H9 (cell line): ENCODE results near the gene LENG9. TPM values are rescaled to one million over a fixed set of nuclear protein-coding genes. Genes with fewer than 3 reads are reported as not detected.

Experiments
- DNase-seq: peaks from one replicate; pipeline ENCODE4 v3.0.0-alpha.2; 2017
- H2AFZ ChIP-seq: one replicate; pipeline ENCODE4 v1.6.1; 2013; ENCODE audit warnings: mild to moderate bottlenecking, low read length, control low read depth, moderate library complexity
- H2AK5ac ChIP-seq: 2 replicates; pipeline ENCODE4 v1.6.1; 2013; ENCODE audit warnings: low read length, control low read depth, mixed read lengths; ENCODE audit not compliant: insufficient read length
- H2BK120ac ChIP-seq: one replicate; pipeline ENCODE4 v1.6.1; 2013; ENCODE audit warnings: low read depth, mild to moderate bottlenecking, low read length, control low read depth, inconsistent platforms; ENCODE audit not compliant: poor library complexity, severe bottlenecking
- H2BK12ac ChIP-seq: 2 replicates; pipeline ENCODE4 v1.6.1; 2013; ENCODE audit warnings: low read length, control low read depth, mixed read lengths, low read depth; ENCODE audit not compliant: insufficient read length
- H2BK15ac ChIP-seq: 2 replicates; pipeline ENCODE4 v1.6.1; 2013; ENCODE audit warnings: low read depth, low read length, control low read depth
- H2BK20ac ChIP-seq: one replicate; pipeline ENCODE4 v1.6.1; 2013; ENCODE audit warnings: low read depth, mild to moderate bottlenecking, low read length, control low read depth, inconsistent platforms; ENCODE audit not compliant: poor library complexity, severe bottlenecking
- H2BK5ac ChIP-seq: 2 replicates; pipeline ENCODE4 v1.6.1; 2013; ENCODE audit warnings: low read length, control low read depth, mixed read lengths; ENCODE audit not compliant: insufficient read length
- H3K14ac ChIP-seq: 2 replicates; pipeline ENCODE4 v1.6.1; 2013; ENCODE audit warnings: low read length, control low read depth; ENCODE audit not compliant: insufficient read depth
- H3K18ac ChIP-seq: 2 replicates; pipeline ENCODE4 v1.6.1; 2013; ENCODE audit warnings: low read depth, mild to moderate bottlenecking, mixed read lengths, low read length, control low read depth; ENCODE audit not compliant: insufficient read length
- H3K23ac ChIP-seq: 2 replicates; pipeline ENCODE4 v1.6.1; 2013; ENCODE audit warnings: low read length, control low read depth, mixed read lengths, low read depth; ENCODE audit not compliant: insufficient read length
- H3K23me2 ChIP-seq: 2 replicates; pipeline ENCODE4 v1.6.1; 2013; ENCODE audit warnings: low read depth, mild to moderate bottlenecking, mixed read lengths, low read length, control low read depth; ENCODE audit not compliant: insufficient read length, poor library complexity, severe bottlenecking
- H3K27ac ChIP-seq: 2 replicates; pipeline ENCODE4 v1.5.1; 2013; ENCODE audit warnings: low read length, control low read depth, mixed read lengths, low read depth; ENCODE audit not compliant: insufficient read length
- H3K27me3 ChIP-seq: 2 replicates; pipeline ENCODE4 v1.6.1; 2013; ENCODE audit warnings: low read length, control low read depth, inconsistent platforms; ENCODE audit not compliant: insufficient read depth
- H3K4ac ChIP-seq: 2 replicates; pipeline ENCODE4 v1.6.1; 2013; ENCODE audit warnings: low read depth, mild to moderate bottlenecking, control low read depth, inconsistent platforms, low read length, moderate library complexity
- H3K4me1 ChIP-seq: 2 replicates; pipeline ENCODE4 v1.6.1; 2013; ENCODE audit warnings: low read length, control low read depth, inconsistent platforms; ENCODE audit not compliant: insufficient read depth
- H3K4me2 ChIP-seq: 2 replicates; pipeline ENCODE4 v1.6.1; 2013; ENCODE audit warnings: low read length, control low read depth, mixed read lengths; ENCODE audit not compliant: insufficient read length, insufficient read depth
- H3K56ac ChIP-seq: 2 replicates; pipeline ENCODE4 v1.6.1; 2013; ENCODE audit warnings: low read depth, mild to moderate bottlenecking, mixed read lengths, low read length, control low read depth; ENCODE audit not compliant: insufficient read length
- H3K79me1 ChIP-seq: 2 replicates; pipeline ENCODE4 v1.6.1; 2013; ENCODE audit warnings: low read depth, mild to moderate bottlenecking, moderate library complexity, low read length, control low read depth, inconsistent platforms; ENCODE audit not compliant: insufficient read depth, poor library complexity, severe bottlenecking
- H3K79me2 ChIP-seq: 2 replicates; pipeline ENCODE4 v1.6.1; 2013; ENCODE audit warnings: low read length, control low read depth, inconsistent platforms; ENCODE audit not compliant: insufficient read depth
- H3K9ac ChIP-seq: 2 replicates; pipeline ENCODE4 v1.6.1; 2013; ENCODE audit warnings: low read length, control low read depth, mixed read lengths; ENCODE audit not compliant: insufficient read length; ENCODE audit errors: extremely low read depth
- H3K9me3 ChIP-seq: one replicate; pipeline ENCODE4 v1.6.1; 2013; ENCODE audit warnings: low read depth, low read length, inconsistent platforms; ENCODE audit not compliant: control insufficient read depth
- H3T11ph ChIP-seq: one replicate; pipeline ENCODE4 v1.6.1; 2013; ENCODE audit warnings: mild to moderate bottlenecking, low read length, control low read depth, inconsistent platforms
- H4K20me1 ChIP-seq: one replicate; pipeline ENCODE4 v1.6.1; 2013; ENCODE audit not compliant: control insufficient read depth, insufficient read length, insufficient read depth
- H4K5ac ChIP-seq: 2 replicates; pipeline ENCODE4 v1.6.1; 2013; ENCODE audit warnings: low read depth, mild to moderate bottlenecking, mixed read lengths, low read length, control low read depth; ENCODE audit not compliant: insufficient read length
- H4K8ac ChIP-seq: replicated peaks from 2 replicates; pipeline ENCODE4 v1.6.1; 2013; ENCODE audit warnings: low read length, control low read depth, mixed read lengths, low read depth; ENCODE audit not compliant: insufficient read length
- H4K91ac ChIP-seq: 2 replicates; pipeline ENCODE4 v1.6.1; 2013; ENCODE audit warnings: low read depth, mild to moderate bottlenecking, moderate library complexity, mixed read lengths, low read length, control low read depth; ENCODE audit not compliant: insufficient read length
- H3K27ac Mint-ChIP-seq, 3 experiments: 2 replicates in 2 of 3; 3 replicates in 1 of 3; pipeline ENCODE4 v1.8.0; 2020 to 2021; ENCODE audit warnings: mixed read lengths in 3 of 3, mild to moderate bottlenecking in 1 of 3, moderate library complexity in 1 of 3
- H3K27me3 Mint-ChIP-seq: 2 replicates; pipeline ENCODE4 v1.8.0; 2021; ENCODE audit warnings: low read depth, mild to moderate bottlenecking, moderate library complexity, mixed read lengths
- H3K36me3 Mint-ChIP-seq, 3 experiments: 2 replicates in 2 of 3; 3 replicates in 1 of 3; pipeline ENCODE4 v1.8.0; 2020 to 2021; ENCODE audit warnings: low read depth in 3 of 3, mixed read lengths in 3 of 3; ENCODE audit not compliant: insufficient read depth in 1 of 3
- H3K4me1 Mint-ChIP-seq, 2 experiments: 2 replicates each; pipeline ENCODE4 v1.8.0; 2020; ENCODE audit warnings: mixed read lengths in 2 of 2
- H3K4me3 Mint-ChIP-seq, 2 experiments: 2 replicates in 1 of 2; 3 replicates in 1 of 2; pipeline ENCODE4 v1.8.0; 2020 to 2021; ENCODE audit warnings: mild to moderate bottlenecking in 2 of 2, mixed read lengths in 2 of 2, moderate library complexity in 1 of 2
- H3K9me3 Mint-ChIP-seq, 2 experiments: 2 replicates in 1 of 2; 3 replicates in 1 of 2; pipeline ENCODE4 v1.8.0; 2020; ENCODE audit warnings: mild to moderate bottlenecking in 2 of 2, mixed read lengths in 2 of 2, moderate library complexity in 1 of 2
- CTCF ChIP-seq: fragments of 200-600 bp; sonication (generic); conservative IDR thresholded peaks from 3 replicates; pipeline ENCODE4 v1.8.0; 2021; ENCODE audit warnings: antibody characterized with exemption, mild to moderate bottlenecking
- WGBS: extraction: QIAGEN DNeasy Blood & Tissue Kit; methylation state at CpG from one replicate; pipeline ENCODE4 v1.1.7; 2013; ENCODE audit warnings: missing lambda C conversion rate, low lambda C conversion rate, mixed read lengths; ENCODE audit not compliant: insufficient read length; ENCODE audit errors: extremely low coverage; 5-methylcytosine and 5-hydroxymethylcytosine counted together
- total RNA-seq: library from RNA; stranded (reverse); gene quantifications from 2 replicates; pipeline ENCODE4 v1.2.1, GENCODE V29; 2021

Gene LENG9
- total RNA-seq, 1 experiment from 2014 or later: 3.8 TPM

- H3K4me1 ChIP-seq: peaks cover 5% of the 10 kb centered on the region; the same call in 1 of the 2 replicates
- H2AFZ ChIP-seq: no peak within 1 kb of the TSS
- Mint-ChIP-seq H3K4me1 (peaks cover 33 to 37% of the 10 kb centered on the region in 2 experiments), H3K4me3 (peak within 1 kb of the TSS; percentile 78 to 91), H3K27ac (peak within 1 kb of the TSS in 1 of 3 experiments; percentile 66; a peak in 2 of 7 replicates), H3K36me3 (peaks cover 12 to 25% (median 14%) of the 10 kb centered on the region in 3 experiments), H3K27me3 (peaks cover 61% of the 10 kb centered on the region), H3K9me3 (peaks cover 15 to 28% of the 10 kb centered on the region in 2 experiments)
- H2BK15ac ChIP-seq: no peak within 1 kb of the TSS
- peak; percentile 82 for TF ChIP-seq CTCF
- peak within 1 kb of the TSS; percentile 67 for H3K4me2 ChIP-seq
- no peaks in the 10 kb centered on the region for H3K79me2 ChIP-seq
- peak; percentile 62 for DNase-seq
- H3K79me1 ChIP-seq: no peaks in the 10 kb centered on the region
- no peak within 1 kb of the TSS for H3K18ac ChIP-seq
- no peak within 1 kb of the TSS for H3K4ac ChIP-seq
- no peak within 1 kb of the TSS for H3K27ac ChIP-seq
- H2BK5ac ChIP-seq: no peak within 1 kb of the TSS
- no peaks in the 10 kb centered on the region for H4K20me1 ChIP-seq
- H3K14ac ChIP-seq: no peak within 1 kb of the TSS
- no peak within 1 kb of the TSS for H4K5ac ChIP-seq
- WGBS: no CpG with 5 or more reads among the region's 68 CpGs
- no peak within 1 kb of the TSS for H4K91ac ChIP-seq
- H2AK5ac ChIP-seq: no peak within 1 kb of the TSS
- H3T11ph ChIP-seq: no peak within 1 kb of the TSS
- no peak within 1 kb of the TSS for H2BK12ac ChIP-seq
- H2BK20ac ChIP-seq: no peak within 1 kb of the TSS
- H3K23me2 ChIP-seq: peaks cover 12% of the 10 kb centered on the region
- H3K56ac ChIP-seq: no peak within 1 kb of the TSS
- H3K9ac ChIP-seq: no peak within 1 kb of the TSS
- H4K8ac ChIP-seq: no peak within 1 kb of the TSS
- H2BK120ac ChIP-seq: no peak within 1 kb of the TSS
- H3K23ac ChIP-seq: no peak within 1 kb of the TSS
- peaks cover 12% of the 10 kb centered on the region; the same call in 1 of the 2 replicates for H3K27me3 ChIP-seq
- no peaks in the 10 kb centered on the region for H3K9me3 ChIP-seq
Measured at GRCh38 chr19:54415208-54415900, 48.2 kb downstream of the LENG9 start, which contains the start of gene TTYH1. TTYH1 (plus strand) TSS chr19:54415464; CDS start chr19:54415553, 89 bp downstream.
